GM18502 (cell line): ENCODE data around the gene FAM149B1.
"Not testable (repeated sequence)": the region's sequence is repeated elsewhere in the genome, so short reads cannot be mapped to it uniquely, and the experiment has no call there.

Experiments used
- ATAC-seq: cut with Tn5 transposase; IDR thresholded peaks from one replicate; pipeline ENCODE4 v1.9.1; 2021; ENCODE audit warnings: mild to moderate bottlenecking; ENCODE audit not compliant: unreplicated experiment, poor library complexity

The FAM149B1 gene

GRCh38 chr10:73167783-73168464 is at the start of gene FAM149B1, which contains the start of gene ECD:
Gene FAM149B1, plus strand, starts transcription at chr10:73168119. Its CDS starts 221 bp downstream, at chr10:73168340.
Gene ECD, minus strand, starts transcription at chr10:73168008. Its CDS starts 4,071 bp downstream, at chr10:73163937.
- ATAC-seq = peak; percentile 93

DNA sequence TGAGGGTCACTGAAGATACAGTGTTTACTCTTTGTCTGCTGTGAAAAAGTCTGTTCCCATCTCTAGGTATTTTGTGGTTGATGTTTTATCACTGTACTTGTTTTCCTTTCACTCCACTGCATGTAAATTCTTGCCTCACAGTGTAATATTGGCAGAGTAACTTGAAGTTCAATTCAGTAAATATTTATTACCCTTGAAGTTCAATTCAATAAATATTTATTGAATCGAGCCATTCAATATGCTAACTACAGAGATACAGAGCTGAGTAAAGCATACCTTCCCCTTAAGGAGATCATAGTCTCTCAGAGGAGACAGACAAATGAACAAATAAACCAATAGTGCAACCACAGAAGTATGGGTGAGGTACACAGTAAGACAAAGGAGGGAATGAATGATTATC is 48.5 kb upstream of the FAM149B1 start:
- no peak for ATAC-seq

DNA sequence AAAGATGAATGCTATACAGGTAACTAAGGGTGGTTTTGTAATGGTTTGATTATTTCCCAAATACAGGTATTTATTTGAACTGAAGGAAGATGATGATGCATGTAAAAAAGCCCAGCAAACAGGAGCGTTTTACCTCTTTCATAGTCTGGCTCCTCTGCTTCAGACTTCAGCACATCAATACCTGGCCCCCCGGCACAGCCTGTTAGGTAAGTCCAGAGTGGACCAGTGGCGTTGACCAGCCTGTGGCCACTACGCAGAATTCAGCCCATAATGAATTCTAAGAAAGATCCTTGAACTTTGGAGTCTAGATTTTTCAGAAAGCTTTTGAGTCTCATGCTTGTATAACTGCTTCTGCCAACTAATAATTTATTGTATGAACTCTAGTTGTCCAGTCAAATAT is 48.0 kb upstream of the FAM149B1 start:
- ATAC-seq = no peak

DNA sequence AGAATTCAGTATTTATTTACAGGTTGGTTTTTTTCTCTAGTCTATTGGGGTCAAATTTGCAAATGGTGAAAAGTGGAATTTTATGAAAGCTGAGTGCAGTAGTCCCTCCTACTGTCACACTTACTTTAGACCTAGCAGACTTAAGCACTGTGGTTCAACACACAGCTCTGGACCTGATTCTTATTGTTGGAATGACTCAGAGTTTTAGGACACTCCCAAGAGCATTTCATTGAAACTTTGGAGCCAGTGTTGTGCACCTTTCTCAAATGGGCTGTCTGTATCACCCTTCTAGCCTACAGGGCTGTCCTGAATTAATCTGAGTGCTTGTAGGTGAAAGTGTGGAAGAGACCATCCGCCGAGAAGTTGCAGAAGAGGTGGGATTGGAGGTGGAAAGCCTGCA is 41.6 kb upstream of the FAM149B1 start:
- ATAC-seq = no peak

DNA sequence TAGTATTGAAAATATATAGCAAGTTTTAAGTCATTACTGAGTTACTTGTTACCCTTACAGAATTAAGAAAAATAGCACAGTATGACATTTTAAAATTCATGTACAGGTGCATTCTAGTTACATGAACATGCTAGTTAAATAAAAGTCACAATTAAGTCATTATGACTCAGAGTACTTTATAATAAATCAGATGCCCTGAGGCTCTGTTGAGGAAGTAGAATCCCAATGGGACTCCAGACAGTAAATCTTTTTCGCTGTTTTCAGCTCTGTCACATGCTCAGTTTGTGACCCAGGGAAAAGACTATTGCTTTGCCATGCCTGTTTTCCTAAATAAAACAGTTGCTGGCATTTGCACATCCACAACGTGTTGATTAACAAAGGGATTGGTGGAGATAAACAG is 36.6 kb upstream of the FAM149B1 start:
- ATAC-seq = no peak

DNA sequence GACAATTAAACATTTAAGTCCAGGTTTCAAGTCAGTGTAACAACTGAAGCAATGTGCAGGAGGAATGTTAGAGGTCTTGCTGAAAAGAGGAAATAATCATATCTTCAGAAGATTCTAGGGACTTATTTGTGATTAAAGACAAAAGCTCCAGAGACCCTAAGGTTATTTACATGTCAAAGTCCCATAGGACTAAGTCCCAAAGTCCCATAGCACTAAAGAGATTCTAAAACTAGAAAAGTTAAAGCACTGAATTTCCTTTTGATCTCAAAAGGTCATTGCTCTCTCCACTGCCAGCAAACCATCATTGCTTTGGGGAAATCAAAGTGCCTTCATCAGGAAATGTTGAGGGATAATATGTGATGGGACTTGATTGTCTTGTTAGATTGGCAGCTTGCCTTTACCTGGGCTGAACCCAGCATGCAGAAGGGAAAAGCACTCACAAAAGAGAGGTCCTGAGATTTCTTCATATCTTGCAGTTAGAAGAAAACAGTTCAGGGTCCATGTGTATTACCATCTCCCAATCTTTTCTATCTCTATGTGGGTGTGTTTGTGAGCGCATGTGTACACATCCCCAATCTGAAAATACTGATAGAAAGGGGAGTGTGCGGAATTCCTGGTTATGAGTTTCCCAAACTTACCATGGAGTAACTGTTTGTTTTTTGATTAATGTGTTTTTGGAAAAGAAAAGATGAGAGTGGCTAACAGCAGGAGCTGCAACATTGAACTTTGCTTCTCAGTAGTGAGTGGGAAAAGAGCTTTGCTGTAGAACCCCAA is 35.8 kb upstream of the FAM149B1 start:
- ATAC-seq = no peak

DNA sequence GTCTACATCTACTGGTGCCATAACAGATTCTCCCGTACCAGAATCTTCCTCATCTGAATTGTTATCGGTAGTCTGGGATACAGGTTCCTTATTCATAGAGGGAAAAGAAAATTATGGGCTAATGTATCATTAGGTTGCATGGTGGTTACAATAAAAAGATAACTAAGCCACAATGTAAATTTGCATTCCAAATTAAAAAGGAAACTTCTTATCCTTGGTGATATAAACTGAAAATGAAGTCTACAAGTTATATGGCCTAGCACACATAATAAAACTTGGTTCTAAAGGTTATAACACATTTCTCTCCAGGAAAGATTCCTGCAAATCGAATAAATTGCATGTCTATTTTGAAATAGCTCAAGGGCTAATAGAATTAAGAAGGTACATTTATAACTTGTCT is 33.2 kb upstream of the FAM149B1 start:
- ATAC-seq = no peak

- ATAC-seq = no peak
Measured at GRCh38 chr10:73136627-73137026, 31.3 kb upstream of the FAM149B1 start.

DNA sequence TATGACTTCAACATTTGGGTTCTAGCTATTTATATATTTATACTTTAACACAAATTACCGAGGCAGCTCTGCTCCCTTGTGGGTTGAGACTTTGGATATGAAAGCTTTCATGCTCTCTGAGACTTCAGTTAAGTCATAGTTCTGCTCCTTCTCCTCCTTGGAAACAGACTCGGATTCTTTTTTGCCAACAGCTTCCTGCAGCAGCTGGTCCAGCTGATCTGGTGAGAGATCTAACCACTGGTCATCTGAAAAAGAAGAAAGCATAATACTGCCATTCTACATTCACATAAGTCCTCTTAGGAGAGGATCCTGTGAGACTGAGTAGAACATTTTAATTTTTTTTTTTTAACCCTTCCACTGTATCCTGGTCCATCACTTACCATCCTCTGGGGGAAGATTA is 28.7 kb upstream of the FAM149B1 start:
- ATAC-seq = no peak

DNA sequence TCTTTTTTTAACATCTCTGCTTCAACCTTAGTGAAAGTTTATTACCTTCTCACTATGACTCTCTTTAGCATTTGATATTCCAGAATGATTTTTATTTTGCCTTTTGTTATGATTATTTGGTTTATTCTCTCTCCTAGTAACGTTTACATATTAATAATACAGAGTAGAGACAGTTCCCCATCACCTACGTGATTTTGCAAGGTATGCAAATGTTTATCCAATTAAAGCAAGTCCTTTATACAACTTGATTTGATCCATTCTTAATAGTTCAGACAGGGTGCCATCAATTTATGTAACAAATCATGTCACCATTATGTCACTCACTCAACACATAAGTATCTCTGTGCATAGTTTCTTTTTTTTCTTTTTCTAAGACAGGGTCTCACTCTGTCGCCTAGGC is 26.3 kb upstream of the FAM149B1 start:
- no peak for ATAC-seq

GRCh38 chr10:73150633-73151413 is 17.1 kb upstream of the FAM149B1 start:
- ATAC-seq = not testable (repeated sequence)

GRCh38 chr10:73152009-73152408 is 15.9 kb upstream of the FAM149B1 start:
- ATAC-seq = no peak

GRCh38 chr10:73156054-73156453 is 11.9 kb upstream of the FAM149B1 start:
- no peak for ATAC-seq

DNA sequence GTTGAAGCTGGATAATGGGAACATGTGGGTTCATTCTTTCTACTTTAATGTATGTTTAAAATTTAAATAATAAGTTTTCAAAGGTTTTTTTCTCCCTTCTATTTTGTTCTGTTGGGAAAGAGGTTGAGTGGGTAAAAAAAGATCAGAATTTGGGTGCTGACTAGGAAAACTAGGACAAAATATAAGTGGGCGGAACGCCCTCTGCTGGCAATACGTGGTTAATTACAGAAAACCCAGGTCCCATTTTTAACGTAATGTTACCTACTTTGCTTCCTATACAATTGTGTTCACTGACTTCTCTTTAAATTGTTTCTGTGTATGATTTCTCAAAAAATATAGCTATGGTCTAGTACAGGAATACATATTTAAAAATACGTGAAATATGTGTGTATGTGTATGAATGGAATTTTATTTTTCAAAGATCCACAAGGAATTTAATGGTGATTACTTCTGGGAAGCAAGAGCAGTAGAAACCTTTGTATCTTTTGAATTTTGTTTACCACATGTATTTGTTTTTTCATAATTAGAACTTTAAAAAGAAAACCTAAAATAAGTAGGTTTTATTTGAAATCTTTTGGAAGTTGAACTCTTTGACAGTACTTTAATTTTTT is 8.8 kb upstream of the FAM149B1 start:
- no peak for ATAC-seq

DNA sequence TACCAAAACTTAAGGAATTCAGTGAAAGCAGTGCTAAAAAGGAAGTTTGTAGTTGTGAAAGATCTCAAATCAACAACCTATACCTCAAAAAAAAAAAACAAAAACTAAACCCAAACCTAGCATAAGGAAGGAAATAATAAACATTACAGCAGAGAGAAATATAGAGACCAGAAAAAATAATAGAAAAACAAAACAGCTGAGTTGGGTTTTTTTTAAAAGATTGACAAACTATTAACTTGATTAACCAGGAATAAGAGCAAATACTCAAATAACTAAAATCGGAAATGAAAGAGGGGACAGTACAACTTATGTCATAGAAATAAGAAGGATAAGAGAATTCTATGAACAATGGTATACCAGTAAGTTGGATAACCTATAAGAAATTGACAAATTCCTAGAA is 6.8 kb upstream of the FAM149B1 start:
- ATAC-seq = no peak

- no peak for ATAC-seq
Measured at GRCh38 chr10:73161662-73162061, 6.3 kb upstream of the FAM149B1 start.

DNA sequence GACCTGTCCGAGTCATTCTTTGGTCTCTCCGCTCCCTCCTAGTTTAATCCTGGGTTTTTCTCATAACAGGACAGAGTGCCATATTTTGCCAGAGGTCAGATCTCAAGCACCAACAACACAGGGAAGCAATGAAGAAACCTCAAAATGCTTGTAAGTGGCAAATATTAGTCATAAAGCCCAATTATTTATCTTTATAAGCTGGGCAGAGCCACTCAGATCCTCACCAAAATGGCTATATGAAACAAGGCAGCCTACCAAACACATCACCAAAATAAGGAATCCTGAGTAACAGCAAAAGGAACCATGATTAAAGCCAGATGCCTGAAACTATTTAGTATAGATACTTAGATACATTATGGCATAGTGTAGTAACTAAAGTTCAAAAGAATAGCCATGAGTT is 4.8 kb upstream of the FAM149B1 start:
- no peak for ATAC-seq

GRCh38 chr10:73166972-73167371 is 947 bp upstream of the FAM149B1 start:
- ATAC-seq = no peak

DNA sequence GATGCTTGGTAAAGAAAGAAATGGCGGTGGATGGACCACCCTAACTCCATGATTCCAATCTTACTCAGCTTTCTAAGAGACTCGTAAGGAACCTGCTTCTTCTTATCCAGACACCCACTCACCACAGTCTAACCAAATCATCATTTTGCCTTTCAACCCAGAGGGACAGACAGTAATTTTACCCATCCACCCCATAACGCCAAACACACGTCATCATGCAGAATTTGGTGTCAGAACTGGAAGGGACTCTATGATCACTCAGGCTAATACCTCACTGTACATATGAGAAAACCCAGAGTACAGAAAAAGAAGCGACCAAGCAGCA is 499 bp upstream of the FAM149B1 start:
- ATAC-seq = no peak

DNA sequence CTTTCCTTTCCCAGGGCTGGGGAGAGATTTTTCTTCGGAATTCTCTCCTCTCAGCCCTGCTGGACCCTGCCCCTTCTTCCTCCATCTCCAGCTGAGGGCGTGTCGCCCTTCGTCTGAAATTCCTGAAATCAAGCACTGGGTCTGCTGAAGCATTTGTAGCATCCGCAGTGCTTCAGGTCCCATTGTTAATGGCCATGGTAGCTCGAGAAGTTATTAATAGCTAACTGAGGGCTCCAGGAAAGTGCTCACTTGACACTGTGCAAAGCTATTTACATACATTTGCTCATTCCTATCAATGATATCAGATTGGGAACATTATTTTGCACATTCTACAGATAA is 515 bp downstream of the FAM149B1 start:
- ATAC-seq = peak; percentile 9

- no peak for ATAC-seq
Measured at GRCh38 chr10:73169320-73169719, 1.4 kb downstream of the FAM149B1 start.
